ENCODE measurements around the gene SUSD6.
"Not testable (repeated sequence)": the region's sequence is repeated elsewhere in the genome, so short reads cannot be mapped to it uniquely, and the experiment has no call there.

Gene SUSD6

DNA sequence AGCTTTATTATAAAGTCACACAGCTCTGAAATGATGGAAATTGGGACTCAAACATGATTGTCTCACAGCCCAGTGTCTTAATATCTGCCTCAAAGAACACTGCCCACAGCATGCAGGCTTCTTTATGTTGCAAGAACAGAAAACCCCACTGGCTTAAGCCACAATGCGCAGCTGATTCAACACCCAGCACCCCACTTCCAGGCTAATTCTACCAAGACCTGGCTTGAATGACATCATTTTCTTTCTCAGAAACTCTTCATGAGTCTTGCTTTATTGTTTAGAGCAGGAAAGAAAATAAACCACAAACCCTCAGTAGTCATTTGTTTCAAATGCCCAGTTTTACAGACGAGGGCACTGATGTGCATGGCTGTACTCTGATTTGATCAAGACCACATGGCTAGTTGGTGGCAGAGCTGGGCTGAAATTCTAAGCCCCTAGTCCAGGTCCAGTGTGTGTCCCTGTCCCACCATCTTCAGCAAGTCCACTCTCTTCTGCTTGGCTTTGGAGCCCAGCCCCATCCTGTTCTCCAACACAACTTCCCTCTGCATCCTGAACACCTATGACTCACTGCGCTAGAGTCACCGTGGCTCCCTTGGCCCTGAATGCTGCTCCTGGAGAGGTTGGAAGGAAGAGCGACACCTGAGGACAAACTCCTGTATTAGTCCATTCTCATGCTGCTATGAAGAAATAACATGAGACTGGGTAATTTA, 105.2 kb downstream of the SUSD6 start:
- no peak for DNase-seq

DNA sequence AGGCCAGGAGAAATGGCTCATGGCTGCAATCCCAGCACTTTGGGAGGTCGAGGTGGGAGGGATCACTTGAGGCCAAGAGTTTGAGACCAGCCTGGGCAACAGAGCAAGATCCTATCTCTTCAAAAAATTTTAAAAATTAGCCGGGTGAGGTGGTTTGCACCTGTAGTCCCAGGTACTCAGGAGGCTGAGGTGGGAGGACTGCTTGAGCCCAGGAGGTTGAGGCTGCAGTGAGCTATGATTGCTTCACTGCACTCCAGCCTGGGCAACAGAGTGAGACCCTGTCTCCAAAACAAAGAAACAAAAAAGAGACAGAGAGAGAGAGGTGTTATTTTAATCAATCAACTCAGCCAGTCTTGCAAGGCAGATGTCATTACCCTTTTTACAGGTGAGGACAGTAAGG, 107.2 kb downstream of the SUSD6 start:
- DNase-seq: not testable (repeated sequence)

- DNase-seq: no peak
These were observed 108.1 kb downstream of the SUSD6 start for GRCh38 chr14:69719501-69719951.

DNA sequence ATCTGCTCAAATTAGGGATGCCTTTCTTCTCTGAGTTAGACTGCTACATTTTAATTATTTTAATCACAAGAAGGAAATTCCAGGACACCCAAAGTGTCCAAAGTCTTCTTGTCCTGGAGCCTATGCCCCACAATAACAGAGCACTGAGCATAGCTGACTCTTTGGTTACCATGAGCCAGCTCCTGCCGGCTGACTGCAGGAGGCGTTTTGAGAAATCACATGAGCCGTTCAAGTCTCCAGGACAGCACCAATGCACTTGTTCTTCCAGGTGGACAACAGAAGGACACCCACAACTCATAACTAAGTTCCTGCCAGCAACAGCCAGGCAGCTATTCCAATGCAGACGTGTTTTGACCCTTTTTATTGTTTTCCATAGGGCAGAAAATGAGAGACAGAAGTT, 109.5 kb downstream of the SUSD6 start:
- DNase-seq: no peak

- DNase-seq: peak; percentile 86
These were observed 115.5 kb downstream of the SUSD6 start for GRCh38 chr14:69726761-69727511.

- DNase-seq: no peak
These were observed 116.5 kb downstream of the SUSD6 start for GRCh38 chr14:69727860-69728259.

- DNase-seq: not testable (repeated sequence)
These were observed 120.7 kb downstream of the SUSD6 start for GRCh38 chr14:69731919-69732598.

- DNase-seq: not testable (repeated sequence)
These were observed 125.0 kb downstream of the SUSD6 start for GRCh38 chr14:69736405-69736804.

- no peak for DNase-seq
These were observed 129.7 kb downstream of the SUSD6 start for GRCh38 chr14:69741055-69741454.

DNA sequence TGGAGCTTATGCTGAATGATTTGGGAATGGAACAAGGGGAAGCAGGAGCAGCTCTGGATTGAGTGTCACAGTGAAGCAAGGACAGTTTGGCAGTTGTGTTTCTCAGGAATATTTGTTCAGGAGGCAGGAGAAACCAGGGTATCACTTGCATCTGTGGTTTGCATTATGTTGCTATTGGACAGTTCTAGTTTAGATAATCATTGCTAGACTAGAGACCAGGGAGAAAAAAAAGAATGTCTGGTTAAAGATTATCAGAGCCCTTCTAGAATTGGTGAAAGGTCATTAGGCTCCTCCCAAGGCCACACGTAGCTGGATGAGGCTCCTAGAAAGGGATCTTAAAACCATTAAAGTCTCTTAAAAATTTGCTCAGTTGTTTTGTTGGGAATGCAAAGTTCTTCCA, 138.6 kb downstream of the SUSD6 start:
- DNase-seq: no peak

DNA sequence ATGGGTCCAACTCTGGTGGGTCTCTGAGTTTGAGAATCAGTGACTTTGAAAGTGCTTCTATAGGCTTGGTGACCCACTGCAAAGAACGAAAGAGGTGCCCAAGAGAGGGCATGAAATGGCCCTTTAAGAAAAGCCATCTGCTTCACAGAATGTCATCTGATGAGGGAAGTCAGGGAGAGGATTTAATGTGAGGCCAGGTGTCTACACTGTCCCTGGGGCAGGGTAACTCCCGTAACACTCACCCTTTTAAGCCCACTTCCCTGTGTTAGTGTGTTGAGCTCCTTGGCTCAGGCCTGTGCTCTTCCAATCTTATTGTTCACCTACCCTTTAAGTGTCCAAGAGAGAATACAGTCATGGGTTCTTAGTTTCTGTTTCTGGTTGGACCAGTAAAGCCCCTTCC, 139.1 kb downstream of the SUSD6 start:
- DNase-seq: no peak

DNA sequence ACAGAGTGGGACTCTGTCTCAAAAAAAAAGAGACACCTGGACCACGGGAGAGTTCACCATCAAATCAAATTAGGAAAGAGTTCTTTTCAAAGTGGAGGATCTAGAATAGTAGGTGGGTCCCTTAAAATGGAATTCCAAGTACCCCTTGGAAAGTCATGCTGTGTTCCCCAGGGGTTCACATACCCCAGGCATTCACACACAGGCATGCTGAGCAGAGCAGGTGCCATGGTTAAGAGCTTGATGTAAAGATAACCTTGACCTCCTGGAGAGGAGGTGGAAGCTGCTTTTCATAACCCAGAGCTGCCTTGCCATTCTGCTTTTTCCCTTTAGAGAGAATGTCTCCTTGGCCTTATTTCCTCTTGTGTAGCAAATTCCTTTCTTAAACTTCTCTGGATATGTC, 141.4 kb downstream of the SUSD6 start:
- no peak for DNase-seq

- DNase-seq: no peak
These were observed 142.5 kb downstream of the SUSD6 start for GRCh38 chr14:69753860-69754259.

DNA sequence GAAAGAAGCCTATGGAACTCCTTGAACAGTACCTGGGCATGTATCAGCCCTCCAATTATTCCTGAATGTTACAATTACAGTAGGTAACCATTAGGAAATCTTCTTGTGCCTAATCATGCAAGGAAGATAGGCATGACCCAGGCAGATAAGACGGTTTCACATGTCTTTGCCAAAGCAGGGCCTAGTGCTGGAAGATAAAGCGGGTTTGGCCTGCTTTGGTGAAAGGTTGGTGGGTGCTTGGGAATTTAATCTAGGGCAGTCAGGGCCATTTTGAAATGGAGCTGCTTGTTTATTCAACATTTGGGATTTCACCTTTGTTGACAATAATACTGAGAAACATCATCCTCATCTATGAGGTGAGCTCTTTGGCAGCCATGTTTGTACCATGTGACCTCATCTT, 143.1 kb downstream of the SUSD6 start:
- DNase-seq: no peak

- DNase-seq: no peak
These were observed 143.9 kb downstream of the SUSD6 start for GRCh38 chr14:69755296-69755695.

DNA sequence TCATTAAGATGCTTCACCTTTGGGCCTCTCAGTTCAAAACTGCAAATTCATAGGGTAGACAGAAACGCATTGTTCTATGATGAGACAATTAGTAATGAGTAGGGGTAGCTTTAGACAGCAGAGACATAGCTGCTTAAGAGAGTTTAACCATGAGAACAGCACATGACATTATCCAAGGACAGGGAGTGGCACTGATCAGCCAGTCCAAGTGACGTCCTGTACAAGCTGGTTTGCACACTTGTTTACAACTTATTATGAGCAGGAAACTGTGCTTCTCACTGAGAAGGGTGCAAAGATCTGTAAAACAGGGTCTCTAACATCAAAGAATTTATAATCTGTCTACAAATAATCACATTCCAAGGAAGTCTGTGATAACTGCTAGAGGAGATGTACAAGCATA, 144.4 kb downstream of the SUSD6 start:
- no peak for DNase-seq

DNA sequence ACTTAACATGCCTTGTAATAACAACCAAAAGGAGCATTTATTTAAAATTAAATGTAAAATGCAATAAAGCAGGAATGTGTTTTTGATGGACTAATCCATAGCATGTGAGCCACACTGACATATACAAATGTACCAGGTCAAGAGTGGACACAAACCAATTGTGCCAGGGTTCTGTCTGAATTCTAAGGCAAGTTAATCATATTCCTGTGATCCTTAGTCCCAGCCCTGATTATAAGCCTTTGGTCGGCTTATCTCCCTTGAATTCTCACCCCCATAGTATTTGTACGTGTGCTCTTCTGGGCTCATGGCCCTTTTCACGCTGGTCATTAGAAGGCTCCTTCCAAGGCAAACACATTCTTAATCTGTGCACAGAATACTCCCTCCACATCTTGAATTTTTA, 144.9 kb downstream of the SUSD6 start:
- no peak for DNase-seq

GRCh38 chr14:69760810-69761209, 149.4 kb downstream of the SUSD6 start:
- no peak for DNase-seq

DNA sequence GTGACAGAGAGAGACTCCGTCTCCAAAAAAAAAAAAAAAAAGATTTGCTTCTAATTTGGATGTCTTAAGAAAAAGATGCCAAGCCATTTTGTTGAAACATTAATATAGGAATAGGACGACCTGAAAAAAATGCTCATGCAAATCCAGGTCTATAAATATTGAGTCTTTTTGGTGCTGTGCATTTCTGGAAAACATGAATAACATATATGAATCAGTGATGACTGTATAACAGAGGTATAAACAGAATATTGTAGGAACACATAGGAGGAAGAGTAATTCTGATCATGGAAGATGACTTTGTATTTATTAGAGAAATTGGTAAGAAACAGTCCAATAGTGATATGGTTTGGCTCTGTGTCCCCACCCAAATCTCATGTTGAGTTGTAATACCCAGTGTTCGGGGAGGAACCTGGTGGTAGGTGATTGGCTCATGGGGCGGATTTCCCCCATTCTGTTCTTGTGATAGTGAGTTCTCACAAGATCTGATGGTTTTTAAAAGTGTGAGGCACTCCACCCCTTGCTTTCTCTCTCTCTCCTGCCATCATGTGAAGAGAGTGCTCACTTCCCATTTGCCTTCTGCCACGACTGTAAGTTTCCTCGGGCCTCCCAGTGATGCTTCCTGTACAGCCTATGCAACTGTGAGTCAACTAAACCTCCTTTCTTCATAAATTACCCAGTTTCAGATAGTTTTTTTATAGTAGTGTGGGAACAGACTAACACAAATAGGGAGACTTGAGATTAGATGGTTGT, 152.5 kb downstream of the SUSD6 start:
- no peak for DNase-seq

All from T-helper 9 cell (primary cell).